ENCODE data around the gene ODF2.

DNA sequence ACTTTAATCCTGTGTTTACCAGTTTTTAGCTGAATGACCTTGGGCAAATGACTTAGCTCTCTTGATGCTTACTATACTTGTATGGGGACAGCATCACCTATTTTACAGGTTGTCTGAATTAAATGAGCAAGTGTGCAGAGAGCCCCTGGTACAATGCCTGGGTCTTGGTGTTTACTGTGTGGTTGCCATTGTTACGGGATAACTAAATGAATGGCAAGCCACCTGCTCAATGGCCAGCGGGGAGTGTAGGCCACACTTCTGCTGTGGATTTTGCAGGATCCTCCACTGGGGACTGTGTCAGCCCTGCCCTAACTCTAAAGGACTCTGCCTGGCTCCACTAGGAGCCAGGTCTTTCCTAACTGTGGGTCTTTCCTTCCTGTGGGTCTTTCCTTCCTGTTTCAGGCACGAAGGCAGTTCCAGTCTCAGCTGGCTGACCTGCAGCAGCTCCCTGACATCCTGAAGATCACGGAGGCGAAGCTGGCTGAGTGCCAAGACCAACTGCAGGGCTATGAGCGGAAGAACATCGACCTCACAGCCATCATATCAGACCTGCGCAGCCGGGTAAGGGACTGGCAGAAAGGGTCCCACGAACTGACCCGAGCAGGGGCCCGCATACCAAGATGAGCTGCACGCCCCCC is 38.4 kb downstream of the ODF2 start:
- TF ChIP-seq, protein P1, sequence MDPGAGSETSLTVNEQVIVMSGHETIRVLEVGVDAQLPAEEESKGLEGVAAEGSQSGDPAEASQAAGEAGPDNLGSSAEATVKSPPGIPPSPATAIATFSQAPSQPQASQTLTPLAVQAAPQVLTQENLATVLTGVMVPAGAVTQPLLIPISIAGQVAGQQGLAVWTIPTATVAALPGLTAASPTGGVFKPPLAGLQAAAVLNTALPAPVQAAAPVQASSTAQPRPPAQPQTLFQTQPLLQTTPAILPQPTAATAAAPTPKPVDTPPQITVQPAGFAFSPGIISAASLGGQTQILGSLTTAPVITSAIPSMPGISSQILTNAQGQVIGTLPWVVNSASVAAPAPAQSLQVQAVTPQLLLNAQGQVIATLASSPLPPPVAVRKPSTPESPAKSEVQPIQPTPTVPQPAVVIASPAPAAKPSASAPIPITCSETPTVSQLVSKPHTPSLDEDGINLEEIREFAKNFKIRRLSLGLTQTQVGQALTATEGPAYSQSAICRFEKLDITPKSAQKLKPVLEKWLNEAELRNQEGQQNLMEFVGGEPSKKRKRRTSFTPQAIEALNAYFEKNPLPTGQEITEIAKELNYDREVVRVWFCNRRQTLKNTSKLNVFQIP (CRISPR knock-in tag; IDR thresholded peaks at IDR 0.05; ENCODE audit: borderline replicate concordance, low read depth) = no peak
- no peak for TF ChIP-seq TCF4 (CRISPR knock-in tag; IDR thresholded peaks at IDR 0.05; ENCODE audit: borderline replicate concordance)
- TF ChIP-seq, protein P2, sequence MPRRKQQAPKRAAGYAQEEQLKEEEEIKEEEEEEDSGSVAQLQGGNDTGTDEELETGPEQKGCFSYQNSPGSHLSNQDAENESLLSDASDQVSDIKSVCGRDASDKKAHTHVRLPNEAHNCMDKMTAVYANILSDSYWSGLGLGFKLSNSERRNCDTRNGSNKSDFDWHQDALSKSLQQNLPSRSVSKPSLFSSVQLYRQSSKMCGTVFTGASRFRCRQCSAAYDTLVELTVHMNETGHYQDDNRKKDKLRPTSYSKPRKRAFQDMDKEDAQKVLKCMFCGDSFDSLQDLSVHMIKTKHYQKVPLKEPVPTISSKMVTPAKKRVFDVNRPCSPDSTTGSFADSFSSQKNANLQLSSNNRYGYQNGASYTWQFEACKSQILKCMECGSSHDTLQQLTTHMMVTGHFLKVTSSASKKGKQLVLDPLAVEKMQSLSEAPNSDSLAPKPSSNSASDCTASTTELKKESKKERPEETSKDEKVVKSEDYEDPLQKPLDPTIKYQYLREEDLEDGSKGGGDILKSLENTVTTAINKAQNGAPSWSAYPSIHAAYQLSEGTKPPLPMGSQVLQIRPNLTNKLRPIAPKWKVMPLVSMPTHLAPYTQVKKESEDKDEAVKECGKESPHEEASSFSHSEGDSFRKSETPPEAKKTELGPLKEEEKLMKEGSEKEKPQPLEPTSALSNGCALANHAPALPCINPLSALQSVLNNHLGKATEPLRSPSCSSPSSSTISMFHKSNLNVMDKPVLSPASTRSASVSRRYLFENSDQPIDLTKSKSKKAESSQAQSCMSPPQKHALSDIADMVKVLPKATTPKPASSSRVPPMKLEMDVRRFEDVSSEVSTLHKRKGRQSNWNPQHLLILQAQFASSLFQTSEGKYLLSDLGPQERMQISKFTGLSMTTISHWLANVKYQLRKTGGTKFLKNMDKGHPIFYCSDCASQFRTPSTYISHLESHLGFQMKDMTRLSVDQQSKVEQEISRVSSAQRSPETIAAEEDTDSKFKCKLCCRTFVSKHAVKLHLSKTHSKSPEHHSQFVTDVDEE (CRISPR knock-in tag; IDR thresholded peaks at IDR 0.05) = no peak
- TF ChIP-seq, protein P3, sequence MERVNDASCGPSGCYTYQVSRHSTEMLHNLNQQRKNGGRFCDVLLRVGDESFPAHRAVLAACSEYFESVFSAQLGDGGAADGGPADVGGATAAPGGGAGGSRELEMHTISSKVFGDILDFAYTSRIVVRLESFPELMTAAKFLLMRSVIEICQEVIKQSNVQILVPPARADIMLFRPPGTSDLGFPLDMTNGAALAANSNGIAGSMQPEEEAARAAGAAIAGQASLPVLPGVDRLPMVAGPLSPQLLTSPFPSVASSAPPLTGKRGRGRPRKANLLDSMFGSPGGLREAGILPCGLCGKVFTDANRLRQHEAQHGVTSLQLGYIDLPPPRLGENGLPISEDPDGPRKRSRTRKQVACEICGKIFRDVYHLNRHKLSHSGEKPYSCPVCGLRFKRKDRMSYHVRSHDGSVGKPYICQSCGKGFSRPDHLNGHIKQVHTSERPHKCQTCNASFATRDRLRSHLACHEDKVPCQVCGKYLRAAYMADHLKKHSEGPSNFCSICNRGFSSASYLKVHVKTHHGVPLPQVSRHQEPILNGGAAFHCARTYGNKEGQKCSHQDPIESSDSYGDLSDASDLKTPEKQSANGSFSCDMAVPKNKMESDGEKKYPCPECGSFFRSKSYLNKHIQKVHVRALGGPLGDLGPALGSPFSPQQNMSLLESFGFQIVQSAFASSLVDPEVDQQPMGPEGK (CRISPR knock-in tag; IDR thresholded peaks at IDR 0.05; ENCODE audit: borderline replicate concordance) = no peak
